ENCODE measurements around the gene AURKA. TPM values are rescaled to one million over a fixed set of nuclear protein-coding genes. Genes with fewer than 3 reads are reported as not detected.

The AURKA gene
- total RNA-seq, 1 experiment from 2014 or later = 115 TPM

- TF ChIP-seq CTCF (IDR thresholded peaks at IDR 0.05) (no peak), SIN3A (IDR thresholded peaks at IDR 0.05; ENCODE audit: borderline replicate concordance, insufficient read depth, low read depth, low read length) (no peak), TCF7L2 (IDR thresholded peaks at IDR 0.05; ENCODE audit: low read depth, low read length) (no peak), POLR2AphosphoS5 (IDR thresholded peaks at IDR 0.05; ENCODE audit: low read depth, low read length) (no peak), REST (IDR thresholded peaks at IDR 0.05; ENCODE audit: insufficient read depth in 1 of 2, low read depth in 2 of 2, low read length in 1 of 2) (no peak)
- H3K36me3 ChIP-seq (ENCODE audit: control insufficient read depth, insufficient read depth, low read length) = no peaks in the 10 kb centered on the region
- no TSS peak for BruUV-seq (replicated peaks)
- intact Hi-C loops (cut with micrococcal nuclease; ENCODE audit: unreplicated experiment) = no loop called here
- H3K27me3 ChIP-seq (ENCODE audit: control insufficient read depth, insufficient read depth, low read length) = no peaks in the 10 kb centered on the region
- no peak overlapping the region for H3K27ac ChIP-seq (ENCODE audit: low read length)
- DNase-seq (ENCODE audit: low read depth, low spot score) (no peak), ATAC-seq (no peak)
- H3K4me3 ChIP-seq (ENCODE audit: low read depth in 2 of 2, low read length in 2 of 2) = no peak overlapping the region
- no peaks in the 10 kb centered on the region for H3K9me3 ChIP-seq (ENCODE audit: control insufficient read depth, insufficient read depth, low read depth, low read length)
- in situ Hi-C loops (cut with HindIII; ENCODE audit: low pct_unique_long_range_greater_than_20kb, low sequenced_read_pairs) = no loop called here
- no peaks in the 10 kb centered on the region for H3K4me1 ChIP-seq (ENCODE audit: control insufficient read depth, insufficient read depth, low read length)
- CTCF ChIA-PET = no interaction called here
- POLR2A ChIA-PET = no interaction called here
These were observed 47.8 kb upstream of the AURKA start for GRCh38 chr20:56439771-56440291.

- H3K27me3 ChIP-seq (ENCODE audit: control insufficient read depth, insufficient read depth, low read length) = no peaks in the 10 kb centered on the region
- H3K9me3 ChIP-seq (ENCODE audit: control insufficient read depth, insufficient read depth, low read depth, low read length) = no peaks in the 10 kb centered on the region
- no TSS peak for BruUV-seq (replicated peaks)
- ChIA-PET POLR2A (no interaction called here), CTCF (no interaction called here)
- ATAC-seq = no peak
- intact Hi-C loops (cut with micrococcal nuclease; ENCODE audit: unreplicated experiment) = no loop called here
- in situ Hi-C loops (cut with HindIII; ENCODE audit: low pct_unique_long_range_greater_than_20kb, low sequenced_read_pairs) = no loop called here
- H3K36me3 ChIP-seq (ENCODE audit: control insufficient read depth, insufficient read depth, low read length) = no peaks in the 10 kb centered on the region
- no peak overlapping the region for H3K4me3 ChIP-seq (ENCODE audit: low read depth in 2 of 2, low read length in 2 of 2)
- H3K4me1 ChIP-seq (ENCODE audit: control insufficient read depth, insufficient read depth, low read length) = no peaks in the 10 kb centered on the region
- H3K27ac ChIP-seq (ENCODE audit: low read length) = no peak overlapping the region
- no peak for TF ChIP-seq SIN3A (IDR thresholded peaks at IDR 0.05; ENCODE audit: borderline replicate concordance, insufficient read depth, low read depth, low read length)
- TF ChIP-seq POLR2AphosphoS5 (IDR thresholded peaks at IDR 0.05; ENCODE audit: low read depth, low read length) = no peak
- TF ChIP-seq CTCF (IDR thresholded peaks at IDR 0.05) = no peak
- DNase-seq (ENCODE audit: low read depth, low spot score) = no peak
These were observed 46.3 kb upstream of the AURKA start for GRCh38 chr20:56438284-56438683.

Data from Panc1 (cell line).